Activated CD8-positive, alpha-beta memory T cell treated with anti-CD3 and anti-CD28 coated beads, Interleukin-2, amount 50 U/mL, for 1 hour (primary cell): Measurements from ENCODE around the gene CEP72.
"Not testable (repeated sequence)": the region's sequence is repeated elsewhere in the genome, so short reads cannot be mapped to it uniquely, and the experiment has no call there.

Source experiments
- DNase-seq: peaks from one replicate; pipeline ENCODE4 v3.0.0-alpha.2; 2020; ENCODE audit errors: extremely low read depth

The CEP72 gene, protein sequence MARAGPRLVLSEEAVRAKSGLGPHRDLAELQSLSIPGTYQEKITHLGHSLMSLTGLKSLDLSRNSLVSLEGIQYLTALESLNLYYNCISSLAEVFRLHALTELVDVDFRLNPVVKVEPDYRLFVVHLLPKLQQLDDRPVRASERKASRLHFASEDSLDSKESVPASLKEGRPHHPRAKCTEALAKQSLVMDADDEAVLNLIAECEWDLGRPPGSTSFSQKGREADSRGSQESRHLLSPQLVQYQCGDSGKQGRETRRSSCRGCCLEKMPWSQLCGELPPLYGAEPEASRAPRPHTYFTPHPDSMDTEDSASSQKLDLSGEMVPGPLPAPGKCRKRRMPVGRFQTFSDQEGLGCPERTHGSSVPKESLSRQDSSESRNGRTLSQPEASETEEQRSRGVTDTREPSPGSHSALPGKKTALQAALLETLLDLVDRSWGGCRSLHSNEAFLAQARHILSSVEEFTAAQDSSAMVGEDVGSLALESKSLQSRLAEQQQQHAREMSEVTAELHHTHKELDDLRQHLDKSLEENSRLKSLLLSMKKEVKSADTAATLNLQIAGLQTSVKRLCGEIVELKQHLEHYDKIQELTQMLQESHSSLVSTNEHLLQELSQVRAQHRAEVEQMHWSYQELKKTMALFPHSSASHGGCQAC

DNA sequence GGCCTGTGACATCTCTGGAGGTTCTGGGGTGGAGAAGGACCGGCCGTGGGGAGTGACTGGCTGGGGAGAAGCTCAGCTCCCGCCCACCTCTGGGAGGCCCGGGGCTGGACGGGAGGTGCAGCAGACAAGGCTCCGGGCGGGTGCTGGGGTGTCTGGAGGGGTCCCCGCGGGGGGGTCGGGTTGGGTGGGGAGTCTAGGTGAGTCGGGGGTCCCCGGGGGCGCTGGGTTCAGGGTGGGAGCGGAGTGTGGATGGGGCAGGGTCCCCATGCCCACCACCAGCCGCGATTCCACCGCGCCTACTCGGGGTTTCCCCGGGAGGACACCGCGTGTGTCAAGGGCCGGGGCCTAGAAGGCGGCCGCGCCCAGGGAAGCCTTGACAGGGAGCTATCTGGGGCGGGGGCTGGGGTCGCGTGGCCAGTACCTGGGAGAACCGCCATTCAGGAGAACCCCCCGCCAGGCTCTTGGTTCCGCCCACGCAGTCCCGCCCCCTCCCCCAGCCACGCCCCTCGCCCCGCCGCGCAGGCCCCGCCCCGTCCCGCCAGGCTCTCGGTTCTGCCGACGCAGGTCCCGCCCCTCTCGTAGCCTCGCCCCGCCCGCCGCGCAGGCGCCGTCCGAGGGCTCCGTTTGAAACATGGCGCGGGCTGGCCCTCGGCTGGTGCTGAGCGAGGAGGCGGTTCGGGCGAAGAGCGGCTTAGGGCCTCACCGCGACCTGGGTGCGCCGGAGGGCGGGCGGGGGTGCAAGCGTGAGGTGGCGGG is at the start of gene CEP72:
CEP72 (plus strand) TSS at position 610 of the 756 bp plus-strand sequence; CDS start at position 632, 22 bp downstream.
- DNase-seq: peak; percentile 66

DNA sequence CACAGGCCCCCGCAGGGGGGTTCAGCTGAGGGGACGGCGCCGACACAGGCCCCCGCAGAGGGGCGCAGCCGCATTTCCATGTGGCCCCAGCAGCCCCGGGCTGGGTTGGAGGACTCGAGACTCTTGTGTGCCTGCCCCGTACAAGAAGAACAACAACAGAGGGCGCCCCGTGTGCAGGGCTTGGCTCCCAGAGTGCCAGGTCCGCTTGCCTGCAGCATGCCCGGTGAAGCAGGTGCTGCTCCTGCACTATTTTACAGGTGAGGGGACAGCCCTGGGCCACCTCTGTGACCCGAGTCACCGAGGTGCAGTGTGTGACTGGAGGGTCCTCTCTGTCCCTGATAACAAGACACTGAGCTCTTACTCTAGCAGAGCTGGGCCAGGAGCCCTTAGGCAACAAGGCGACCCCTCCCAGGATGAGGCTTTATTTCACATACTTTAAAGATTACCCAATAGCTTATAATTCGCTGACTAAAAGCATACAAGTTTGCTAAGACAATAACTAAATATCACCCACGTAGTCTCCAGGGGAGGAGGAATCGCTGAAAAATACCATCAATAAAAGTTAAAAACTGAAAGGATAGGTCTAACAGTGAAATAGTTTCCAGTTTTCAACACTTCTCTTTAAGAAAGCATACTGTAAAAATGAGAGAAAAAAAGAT is 46.2 kb upstream of the CEP72 start:
- no peak for DNase-seq

DNA sequence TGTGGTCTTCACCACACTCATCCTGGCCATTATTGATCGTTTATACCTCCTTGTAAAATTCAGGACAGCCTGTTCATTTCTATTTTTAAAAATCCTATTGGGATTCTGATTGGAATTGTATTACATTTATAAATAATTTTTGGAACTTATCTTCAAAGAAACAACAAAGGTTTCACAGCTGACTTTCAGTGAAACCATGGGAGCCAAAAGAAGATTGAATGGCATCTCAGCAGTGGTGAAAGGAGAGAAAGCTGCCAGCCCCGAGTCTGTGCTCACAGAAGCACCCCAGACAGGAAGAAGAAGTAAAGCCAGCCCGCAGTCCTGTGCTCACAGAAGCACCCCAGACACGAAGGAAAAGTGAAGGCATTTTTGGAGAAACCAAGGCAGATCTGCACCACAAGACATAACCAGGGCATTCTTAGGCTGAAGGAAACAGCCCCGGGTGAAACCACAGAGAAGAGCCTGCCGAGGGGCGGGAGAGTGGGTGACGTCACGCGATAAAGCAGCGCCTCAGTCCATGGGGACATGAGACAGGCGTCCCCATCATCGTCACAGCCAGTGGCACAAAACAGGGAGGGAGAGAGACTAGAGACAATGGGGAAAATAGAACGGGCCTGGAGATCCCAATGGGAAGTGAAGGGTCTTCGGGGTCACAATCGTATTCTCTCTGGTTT is 45.4 kb upstream of the CEP72 start:
- no peak for DNase-seq

DNA sequence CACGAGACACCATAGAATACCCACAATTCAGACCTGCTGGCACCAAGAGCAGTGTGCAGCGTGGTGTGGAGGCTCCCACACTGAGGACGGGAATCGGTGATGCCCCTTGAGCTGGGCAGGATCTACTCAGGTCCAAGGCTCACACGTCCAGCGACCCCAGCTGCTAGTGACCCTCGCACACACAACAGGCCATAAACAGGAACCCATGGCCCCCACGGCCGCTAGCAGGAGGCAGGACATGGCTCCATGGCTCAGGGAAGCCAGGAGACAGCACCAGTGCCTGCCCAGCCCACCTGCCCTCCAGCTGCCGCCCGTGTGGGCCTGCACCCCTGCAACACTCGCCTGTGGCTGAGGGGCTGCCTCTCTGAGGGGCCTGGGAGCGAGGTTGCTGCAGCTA is 44.5 kb upstream of the CEP72 start:
- DNase-seq: no peak

DNA sequence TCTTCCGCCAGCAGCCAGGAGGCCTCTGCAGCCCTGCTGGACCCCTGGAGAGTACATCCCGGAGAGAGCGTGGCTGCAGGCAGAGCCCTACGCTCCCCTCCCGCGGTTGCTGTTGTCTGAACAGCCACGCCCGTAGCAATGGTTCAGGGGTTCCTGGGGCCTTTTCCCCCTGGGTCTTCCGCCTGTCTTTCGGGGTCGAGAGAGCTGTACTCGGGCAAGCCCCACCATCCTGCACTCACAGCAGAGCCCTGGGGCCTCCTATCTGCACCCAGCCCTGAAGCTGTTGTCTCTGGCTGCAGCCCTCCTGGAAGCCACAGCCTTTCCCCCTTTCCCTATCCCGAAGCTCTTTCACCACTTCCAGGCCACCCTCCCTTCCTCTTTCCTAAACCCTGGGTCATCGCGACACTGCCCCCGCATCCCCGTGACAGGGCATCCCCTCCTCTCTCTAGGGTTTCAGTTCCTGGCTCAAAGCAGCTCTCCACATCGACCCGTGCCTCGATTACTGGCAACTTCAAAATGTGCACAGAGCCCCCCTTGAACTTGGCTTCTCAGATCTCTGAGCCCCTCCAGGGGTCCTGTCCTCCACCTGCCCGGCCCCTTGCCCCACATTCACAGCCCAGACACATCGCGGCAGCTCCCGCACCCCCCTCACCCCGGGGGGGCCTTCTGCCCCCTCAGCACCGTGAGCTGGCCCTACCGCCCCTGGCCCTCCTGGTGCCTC is 43.9 kb upstream of the CEP72 start:
- DNase-seq: no peak

DNA sequence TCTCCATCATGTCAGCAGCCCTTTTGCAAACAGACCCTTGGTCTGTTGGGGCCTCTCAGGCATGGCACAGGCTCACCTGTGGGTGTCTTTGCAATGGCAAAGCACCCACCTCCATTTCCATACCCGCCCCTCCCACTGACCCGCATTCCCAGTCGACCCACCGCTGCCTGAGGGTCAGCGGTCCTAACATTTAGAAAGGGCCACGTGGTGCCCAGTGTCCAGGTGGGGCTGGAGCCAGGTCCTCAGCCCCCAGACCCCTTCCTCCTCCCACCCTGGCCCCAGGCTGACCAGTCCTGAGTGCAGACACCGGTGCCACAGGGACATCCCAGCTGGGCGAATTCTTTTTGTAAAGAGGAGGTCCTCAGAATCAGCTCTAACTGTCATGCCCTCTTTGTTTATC is 43.3 kb upstream of the CEP72 start:
- no peak for DNase-seq

DNA sequence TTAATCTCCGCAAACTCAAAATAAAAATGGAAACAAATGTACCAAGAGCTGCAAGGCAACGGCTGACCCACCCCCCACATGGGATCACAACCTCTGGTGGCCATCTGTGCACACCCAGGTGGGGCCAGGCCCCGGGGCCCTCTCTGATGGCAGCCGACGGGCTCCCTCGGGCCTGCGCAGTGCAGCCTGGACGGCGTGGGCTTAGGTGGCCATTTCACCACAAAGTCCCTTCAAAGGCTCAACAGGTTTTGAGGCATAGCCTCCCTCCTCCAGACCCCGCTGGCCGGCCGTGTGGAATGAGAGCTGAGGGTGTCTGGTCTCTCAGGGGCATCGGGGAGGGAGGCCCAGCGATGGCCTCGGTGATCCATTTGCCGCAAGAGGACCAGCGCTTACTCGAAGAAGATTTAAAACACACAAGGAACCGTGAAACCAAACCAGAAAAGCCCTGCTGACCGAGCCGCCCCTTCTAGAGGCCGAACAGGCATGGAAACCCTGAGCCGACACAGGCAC is 42.7 kb upstream of the CEP72 start:
- DNase-seq: no peak

DNA sequence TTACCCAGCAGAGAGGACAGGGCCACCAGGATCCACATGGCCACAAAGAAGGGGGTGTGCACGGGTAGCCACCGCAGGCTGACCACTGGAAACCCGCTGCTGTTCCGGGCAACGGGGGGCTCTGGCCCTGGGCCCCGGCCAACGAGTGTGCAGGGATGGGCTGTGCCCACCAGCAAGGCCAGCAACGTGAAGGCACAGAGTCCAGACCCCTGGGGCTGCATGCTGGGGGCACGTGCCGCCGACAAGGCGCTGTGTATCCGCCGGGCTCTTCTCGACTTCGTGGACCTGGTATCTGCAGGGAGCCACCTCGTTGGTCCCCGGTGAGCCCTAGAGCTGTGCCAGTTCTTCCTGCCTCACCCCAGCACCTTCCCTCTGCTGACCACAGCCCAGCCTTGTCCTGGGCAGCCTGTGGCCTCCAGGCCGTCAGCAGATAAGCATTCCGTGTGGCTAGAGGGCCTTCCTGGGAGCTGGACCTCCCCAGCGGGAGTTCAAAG is 42.2 kb upstream of the CEP72 start:
- no peak for DNase-seq

DNA sequence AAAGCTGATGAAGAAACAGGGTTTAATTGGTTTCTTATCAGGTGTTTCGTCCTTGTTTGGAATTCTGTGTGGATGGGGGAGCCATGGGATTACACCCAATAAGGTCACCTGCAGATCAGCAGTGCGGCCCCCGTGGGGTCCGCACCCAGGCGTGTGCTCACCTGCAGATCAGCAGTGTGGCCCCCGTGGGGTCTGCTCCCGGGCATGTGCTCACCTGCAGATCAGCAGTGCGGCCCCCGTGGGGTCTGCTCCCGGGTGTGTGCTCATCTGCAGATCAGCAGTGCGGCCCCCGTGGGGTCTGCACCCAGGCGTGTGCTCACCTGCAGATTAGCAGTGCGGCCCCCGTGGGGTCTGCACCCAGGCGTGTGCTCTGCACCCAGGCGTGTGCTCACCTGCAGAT is 41.7 kb upstream of the CEP72 start:
- DNase-seq: no peak

DNA sequence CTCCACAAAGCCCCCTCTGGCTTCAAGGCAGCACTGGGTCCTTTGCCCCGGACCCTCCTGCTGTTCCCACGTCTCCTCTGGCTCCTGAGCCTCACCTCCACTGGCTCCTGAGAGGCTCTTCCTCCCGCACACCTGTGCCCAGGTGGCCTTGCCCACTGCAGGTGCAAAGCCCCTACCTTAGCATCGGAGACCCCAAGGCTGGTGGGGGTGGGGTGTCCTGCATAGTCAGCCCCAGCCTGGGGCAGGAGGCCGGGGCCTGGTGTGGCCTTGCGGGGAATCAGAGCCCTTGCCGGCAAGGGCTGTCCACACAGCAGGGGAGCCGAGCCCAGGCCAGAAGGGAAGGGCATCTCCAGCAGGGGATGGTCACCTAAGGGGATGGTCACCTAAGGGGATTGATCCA is 41.3 kb upstream of the CEP72 start:
- DNase-seq: no peak

DNA sequence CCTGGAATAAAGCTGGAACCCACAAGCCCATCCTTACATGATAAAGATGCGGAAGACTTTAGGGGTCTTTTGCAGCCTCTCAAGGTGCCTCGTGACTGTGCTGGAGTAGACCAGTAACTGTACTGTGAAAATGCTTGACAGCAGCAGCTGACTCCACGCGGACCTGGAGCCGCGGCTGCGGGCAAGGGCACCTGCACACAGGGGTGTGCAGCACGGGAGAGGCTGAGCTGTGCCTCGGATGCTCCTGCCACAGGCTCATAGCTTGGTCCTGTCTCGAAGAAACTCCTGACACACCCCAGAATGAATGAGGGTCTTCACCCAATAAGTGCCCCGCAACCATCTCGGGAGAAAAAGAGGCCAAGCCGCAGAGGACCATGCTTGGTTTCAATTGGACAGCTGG is 40.3 kb upstream of the CEP72 start:
- no peak for DNase-seq

DNA sequence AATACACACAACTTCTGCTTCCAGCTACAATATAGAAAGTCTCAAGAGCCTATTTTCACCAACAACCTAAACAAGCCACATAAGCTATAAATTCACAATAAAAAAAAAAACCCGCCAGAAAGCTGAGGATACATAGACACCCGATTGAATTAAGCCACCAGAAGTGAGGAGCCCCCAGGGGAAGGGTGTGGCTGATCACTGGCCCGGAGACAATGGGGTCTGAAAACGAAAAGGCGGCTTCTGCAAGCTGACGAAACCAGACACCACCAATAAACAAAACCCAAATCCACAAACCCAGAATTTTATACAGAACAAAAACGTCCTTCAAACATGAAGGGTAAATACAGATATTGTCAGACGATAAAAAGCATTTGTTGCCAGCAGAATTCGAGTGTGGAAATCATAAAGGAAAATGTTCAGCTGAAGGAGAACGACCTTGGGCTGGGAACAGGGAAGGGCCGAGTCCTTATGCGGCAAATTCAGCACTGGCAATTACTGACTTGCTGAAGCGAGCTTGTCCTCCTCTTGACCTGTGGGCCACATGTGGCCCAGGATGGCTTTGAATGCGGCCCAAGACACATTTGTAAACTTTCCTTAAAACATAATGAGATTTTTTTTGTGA is 39.6 kb upstream of the CEP72 start:
- no peak for DNase-seq

DNA sequence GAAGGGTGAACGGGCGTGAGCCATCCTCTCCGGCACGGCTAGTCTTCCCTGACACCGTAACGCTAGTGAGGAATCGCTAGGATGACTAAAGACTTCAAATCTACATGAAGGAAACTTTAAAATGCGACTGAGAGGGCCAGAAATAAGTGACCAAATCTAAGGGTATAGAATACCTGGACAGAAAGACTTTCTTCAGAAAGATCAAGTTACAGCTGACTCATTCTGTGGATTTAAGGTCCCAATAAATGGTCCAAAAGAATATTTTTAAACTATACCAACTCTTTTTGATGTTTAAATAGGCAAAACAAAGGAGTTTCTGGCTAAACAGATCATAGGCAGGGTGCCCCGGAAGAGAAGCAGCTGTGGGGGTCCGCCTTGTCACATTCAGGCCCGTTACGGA is 38.9 kb upstream of the CEP72 start:
- DNase-seq: no peak

DNA sequence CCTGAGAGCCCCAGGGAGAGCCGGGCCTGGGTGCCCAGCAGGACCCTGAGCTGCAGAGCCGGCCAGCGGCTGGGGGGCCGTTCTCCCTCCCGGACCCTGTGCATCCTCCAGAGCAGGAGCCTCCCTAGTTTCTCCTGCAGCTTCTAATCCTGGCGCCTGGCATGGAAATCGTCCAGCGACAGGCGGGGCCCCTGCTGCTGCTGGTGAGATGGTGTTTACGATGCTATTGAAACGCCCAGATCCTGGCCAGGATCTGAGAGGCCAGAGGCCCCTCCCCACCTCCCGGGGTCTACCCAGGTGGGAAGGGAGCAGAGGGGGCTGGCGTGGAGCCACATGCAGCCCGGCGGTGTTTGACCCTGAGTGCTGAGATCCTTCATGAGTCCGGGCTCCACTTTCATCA is 38.2 kb upstream of the CEP72 start:
- DNase-seq: no peak

DNA sequence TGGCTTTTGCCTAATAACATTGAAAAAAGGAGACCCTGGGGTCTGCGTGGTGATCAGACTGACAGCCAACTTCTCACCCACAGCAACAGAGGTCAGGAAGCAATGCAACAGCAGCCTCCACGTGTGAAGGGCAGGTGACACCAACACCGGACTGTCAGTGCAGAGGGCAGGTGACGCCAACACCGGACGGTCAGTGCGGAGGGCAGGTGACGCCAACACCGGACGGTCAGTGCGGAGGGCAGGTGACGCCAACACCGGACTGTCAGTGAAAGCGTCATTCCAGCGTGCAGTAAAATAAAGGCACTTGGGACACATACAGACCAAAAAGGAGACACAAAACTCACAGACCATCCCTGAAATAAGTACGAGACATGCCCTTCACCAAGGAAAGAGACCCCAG is 37.2 kb upstream of the CEP72 start:
- DNase-seq: no peak

DNA sequence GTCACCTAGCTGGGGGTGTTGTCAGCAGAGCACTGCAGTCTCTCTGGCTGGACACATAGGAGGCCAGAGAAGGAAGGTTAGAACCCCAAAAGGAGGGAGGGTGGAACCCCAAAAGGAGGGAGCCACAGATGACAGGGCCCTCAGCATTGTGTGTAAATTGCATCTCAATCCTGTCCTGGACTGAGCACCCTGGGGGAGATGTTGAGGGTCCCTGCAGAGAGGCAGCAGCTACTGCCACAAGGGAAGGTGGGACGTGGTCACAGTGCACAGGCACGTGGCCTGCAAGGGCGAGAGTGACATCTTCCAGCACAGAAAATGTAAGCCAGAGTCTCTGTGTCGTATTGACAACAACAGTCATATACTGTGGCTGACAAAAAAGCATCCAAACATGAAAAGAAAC is 36.5 kb upstream of the CEP72 start:
- no peak for DNase-seq

DNA sequence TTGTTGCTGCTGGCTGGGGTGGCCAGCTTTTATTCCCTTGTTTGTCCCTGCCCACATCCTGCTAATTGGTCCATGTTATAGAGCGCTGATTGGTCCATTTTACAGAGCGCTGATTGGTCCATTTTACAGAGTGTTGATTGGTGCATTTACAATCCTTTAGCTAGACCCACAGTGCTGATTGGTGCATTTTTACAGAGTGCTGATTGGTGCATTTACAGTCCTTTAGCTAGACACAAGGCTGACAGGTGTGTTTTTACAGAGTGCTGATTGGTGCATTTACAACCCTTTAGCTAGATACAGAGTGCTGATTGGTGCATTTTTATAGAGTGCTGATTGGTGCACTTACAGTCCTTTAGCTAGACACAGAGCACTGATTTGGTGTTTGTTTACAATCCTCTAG is 34.9 kb upstream of the CEP72 start:
- not testable (repeated sequence) for DNase-seq

DNA sequence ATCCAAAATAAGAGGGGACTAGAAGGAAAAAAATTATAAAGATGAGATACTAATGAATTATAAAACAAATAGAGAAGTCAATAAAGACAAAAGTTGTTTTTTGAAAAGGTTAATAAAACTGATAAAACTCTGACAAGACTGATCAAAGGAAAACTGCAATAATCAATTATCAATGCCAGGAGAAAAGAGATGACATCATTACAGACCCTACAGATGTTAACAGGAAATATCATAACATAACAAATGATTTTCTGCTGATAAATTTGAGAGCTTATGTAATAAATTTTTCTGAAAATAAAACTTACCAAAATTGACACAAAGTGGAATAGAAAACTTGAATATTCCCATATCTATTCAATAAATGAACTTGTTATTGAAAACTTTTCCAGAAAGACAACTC is 34.3 kb upstream of the CEP72 start:
- no peak for DNase-seq

DNA sequence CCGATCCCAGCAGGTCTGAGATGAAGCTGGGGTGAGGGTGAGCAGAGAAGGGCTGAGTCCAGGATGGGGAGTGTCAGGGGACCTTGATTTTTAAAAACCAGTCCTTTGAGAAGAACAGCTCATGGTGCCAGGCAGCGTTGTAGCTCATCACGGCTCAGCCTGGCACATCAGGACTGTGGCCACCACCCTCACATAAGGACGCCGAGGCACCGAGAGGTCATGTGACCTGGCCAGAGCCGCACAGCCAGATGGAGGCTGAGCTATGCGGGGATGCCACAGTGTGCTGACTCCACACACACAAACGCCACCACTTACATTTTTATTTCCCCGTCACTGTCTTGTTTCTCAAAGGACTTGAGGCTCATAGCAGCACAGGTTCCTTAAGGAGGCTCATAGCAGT is 32.9 kb upstream of the CEP72 start:
- DNase-seq: no peak

DNA sequence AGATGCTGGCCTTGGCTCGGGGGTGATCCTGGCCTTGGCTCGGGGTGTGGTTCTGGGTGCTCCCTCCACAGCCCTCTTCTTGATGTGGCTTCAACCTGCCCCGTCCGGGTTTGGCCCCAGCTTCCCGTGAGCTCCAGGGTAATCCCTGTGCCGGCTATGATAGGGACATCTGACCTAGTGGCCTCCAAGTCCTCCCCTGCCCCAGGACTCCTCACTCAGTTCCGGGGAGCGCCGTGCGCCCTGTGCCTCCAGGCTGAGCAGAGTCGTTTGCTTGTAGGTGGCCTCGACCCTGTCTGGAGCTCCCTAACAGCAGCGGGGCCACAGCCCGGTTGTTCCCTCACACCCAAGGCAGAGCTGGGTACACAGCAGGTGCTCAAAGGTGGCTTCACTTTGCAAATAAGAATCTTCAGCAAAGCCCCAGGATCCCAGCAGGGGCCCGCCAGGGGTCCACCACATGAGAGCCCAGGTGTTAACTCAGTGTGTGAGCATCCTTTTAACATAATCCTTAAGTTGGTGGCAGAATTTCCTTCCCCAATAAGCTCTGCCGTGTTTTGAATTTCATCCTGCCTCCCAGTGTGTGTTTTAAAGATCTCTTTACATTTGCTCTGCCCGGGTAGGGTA is 32.3 kb upstream of the CEP72 start:
- no peak for DNase-seq
